Measurements from ENCODE around the gene SLC25A2.

- TF ChIP-seq POLR2AphosphoS5 (IDR thresholded peaks at IDR 0.05) (no peak), EP300 (IDR thresholded peaks at IDR 0.05) (no peak), CTCF (IDR thresholded peaks at IDR 0.05) (no peak), POLR2A (IDR thresholded peaks at IDR 0.05) (no peak)
Observed at GRCh38 chr5:141319699-141320098, 15.8 kb upstream of the SLC25A2 start.

Data from upper lobe of left lung (tissue), 4 donors.